ENCODE measurements around the gene ARHGEF28.

GRCh38 chr5:73903169-73903568 is 277.2 kb downstream of the ARHGEF28 start:
- TF ChIP-seq, protein P1, sequence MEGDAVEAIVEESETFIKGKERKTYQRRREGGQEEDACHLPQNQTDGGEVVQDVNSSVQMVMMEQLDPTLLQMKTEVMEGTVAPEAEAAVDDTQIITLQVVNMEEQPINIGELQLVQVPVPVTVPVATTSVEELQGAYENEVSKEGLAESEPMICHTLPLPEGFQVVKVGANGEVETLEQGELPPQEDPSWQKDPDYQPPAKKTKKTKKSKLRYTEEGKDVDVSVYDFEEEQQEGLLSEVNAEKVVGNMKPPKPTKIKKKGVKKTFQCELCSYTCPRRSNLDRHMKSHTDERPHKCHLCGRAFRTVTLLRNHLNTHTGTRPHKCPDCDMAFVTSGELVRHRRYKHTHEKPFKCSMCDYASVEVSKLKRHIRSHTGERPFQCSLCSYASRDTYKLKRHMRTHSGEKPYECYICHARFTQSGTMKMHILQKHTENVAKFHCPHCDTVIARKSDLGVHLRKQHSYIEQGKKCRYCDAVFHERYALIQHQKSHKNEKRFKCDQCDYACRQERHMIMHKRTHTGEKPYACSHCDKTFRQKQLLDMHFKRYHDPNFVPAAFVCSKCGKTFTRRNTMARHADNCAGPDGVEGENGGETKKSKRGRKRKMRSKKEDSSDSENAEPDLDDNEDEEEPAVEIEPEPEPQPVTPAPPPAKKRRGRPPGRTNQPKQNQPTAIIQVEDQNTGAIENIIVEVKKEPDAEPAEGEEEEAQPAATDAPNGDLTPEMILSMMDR (IDR thresholded peaks at IDR 0.05): no peak
- TF ChIP-seq POLR2AphosphoS5 (IDR thresholded peaks at IDR 0.05): no peak
